Pons (tissue), 1 donor: ENCODE measurements around the gene CFAP299.
"Not testable (repeated sequence)": the region's sequence is repeated elsewhere in the genome, so short reads cannot be mapped to it uniquely, and the experiment has no call there.

ENCODE experiments used
- DNase-seq: peaks from one replicate; pipeline ENCODE4 v3.0.0-alpha.2; 2016; ENCODE audit warnings: low spot score

Gene CFAP299

DNA sequence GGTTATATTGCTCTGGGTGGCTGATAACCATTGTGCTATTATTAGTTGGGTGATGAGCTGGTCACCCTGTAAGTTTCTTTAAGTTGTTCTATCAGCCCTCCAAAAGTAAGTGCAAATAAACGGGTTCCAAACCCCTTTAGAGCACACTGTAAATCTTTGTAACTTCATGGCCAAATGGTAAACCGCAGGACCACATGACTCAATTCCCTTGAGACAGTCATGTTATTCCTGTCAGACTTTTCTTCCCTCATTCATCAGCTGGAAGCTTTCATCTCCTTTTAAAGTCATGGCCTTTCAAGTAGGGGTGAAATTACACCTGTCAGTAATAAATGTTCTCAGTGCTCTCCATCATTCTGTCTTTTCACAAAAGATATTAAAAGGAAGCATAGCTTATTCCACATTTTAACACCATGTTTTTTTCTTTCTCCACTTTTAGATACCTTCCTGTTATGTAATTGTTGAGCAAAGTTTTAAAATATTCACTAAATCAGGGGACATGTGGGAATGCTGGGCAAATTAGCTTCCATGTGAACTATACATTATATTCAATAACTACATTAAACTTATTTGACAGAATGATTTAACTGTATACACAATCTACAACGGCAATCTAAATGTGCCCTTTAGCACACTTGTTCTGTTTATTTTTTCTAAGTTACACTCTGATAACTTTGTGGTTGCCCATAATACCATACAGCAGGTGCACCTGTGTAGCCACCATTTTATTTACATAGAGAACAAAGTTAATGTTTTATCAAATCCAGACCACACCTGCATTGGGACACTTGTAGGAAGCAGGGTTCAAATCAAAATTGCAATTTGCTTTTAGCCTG, 275.5 kb downstream of the CFAP299 start:
- DNase-seq = no peak

DNA sequence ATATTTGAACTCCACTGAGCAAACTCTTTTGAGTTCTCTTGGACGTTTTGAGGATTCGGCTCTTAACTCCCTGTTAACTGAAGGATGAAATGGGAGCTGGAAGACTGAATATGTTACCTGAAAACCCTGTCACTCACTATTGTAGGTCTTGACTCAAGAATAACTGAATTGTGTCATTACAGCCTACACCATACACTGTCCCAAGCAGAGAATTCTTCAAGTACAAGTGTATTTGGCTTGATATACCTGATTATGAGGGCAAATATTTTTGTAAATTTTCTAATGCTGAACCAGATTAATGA, 276.1 kb downstream of the CFAP299 start:
- DNase-seq = no peak

DNA sequence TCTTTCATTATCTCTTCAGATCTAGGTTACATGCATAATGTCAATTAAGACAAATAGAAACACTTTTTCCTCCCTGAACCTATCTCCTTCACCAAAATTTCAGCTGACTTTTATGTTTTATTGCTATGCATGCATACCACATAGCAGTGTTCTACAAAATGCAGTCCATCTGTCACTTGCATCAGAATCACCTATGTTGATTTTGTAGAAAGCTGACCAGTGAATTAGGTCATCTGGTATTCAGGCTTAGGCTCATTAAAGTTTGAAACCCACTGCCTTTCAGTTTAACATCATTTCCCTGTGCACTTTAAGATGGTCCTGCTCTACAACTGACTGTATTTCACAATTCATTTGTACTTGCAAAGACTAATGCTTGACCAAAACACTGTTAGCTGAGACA, 277.9 kb downstream of the CFAP299 start:
- no peak for DNase-seq

DNA sequence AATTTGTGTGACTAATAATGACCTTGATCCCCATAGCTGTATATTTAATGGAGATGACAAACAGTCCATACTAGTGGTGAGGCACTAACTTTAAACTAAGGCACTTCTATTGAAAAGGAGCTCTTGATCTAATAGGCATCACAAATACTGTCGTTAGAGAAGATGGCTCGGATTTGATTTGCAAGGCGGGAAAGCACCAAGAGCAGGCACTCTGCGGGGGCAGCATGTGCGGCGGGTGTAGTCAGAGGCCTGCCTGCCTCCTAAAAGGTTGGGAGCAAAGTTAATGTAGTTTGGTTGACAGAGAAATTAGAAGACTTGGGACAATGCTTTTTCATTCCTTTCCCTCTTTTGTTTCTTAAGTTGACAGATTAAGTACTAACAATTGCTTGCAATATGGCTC, 278.8 kb downstream of the CFAP299 start:
- no peak for DNase-seq

DNA sequence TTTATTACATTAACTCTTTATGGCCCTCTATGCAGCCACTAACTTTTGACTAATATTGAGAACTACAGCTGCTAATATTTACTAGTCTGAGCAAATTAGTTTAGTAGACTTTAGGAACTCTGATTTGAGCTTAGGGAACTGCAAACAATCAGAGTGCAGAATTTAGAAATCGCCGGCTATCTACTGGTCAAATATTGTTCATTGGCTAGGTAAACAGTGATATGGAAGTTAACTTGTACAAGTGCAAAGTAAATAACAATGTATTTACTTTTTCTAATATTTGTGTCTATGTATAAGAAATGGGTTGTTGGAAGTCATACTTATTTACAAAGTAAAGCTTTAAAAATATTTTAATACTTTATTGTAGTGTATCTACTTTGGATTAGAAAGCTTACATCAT, 279.6 kb downstream of the CFAP299 start:
- DNase-seq = no peak

DNA sequence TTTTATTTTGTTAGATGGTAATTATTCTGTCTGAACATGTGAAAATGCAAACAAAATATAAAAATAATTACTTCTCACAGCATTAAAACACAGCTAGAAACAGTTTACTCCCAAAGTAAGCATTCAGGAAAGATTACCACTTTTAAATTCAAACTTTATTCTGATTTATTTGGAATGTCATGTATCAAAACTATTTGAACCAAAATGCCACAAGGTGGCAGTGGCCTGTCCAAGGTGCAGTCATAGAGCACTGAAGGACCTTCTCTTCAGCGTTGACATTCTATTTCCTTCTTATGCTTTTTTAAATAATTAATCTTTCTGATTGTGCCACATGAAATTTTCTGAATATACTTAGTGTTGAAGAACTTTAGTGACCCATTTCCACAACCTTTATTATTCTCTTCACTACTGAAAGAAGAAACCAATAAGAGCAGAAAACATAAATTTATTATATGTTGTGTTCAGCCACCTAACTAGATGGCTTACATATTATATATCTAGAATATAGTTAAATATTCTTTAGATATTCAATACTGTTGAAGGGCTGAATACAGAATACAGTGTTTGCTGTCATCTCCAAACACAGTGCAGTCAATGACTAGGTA, 283.6 kb downstream of the CFAP299 start:
- no peak for DNase-seq

DNA sequence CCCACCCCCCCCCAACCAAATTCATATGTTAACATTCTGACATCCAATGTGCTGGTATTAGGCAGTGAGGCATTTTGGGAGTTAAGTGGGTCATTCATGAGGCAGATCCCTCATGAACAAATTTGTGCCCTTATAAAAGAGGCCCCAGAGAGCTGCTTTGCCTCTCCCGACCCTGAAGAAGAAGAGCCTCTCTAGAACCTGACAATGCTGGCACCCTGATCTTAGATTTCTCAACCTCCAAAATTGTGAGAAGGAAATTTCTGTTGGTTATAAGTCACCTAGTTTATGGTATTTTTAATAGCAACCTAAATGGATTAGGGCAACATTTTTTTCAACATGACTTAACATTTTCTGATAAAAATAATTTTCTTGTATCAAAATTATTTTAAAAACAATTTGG, 296.3 kb downstream of the CFAP299 start:
- no peak for DNase-seq

DNA sequence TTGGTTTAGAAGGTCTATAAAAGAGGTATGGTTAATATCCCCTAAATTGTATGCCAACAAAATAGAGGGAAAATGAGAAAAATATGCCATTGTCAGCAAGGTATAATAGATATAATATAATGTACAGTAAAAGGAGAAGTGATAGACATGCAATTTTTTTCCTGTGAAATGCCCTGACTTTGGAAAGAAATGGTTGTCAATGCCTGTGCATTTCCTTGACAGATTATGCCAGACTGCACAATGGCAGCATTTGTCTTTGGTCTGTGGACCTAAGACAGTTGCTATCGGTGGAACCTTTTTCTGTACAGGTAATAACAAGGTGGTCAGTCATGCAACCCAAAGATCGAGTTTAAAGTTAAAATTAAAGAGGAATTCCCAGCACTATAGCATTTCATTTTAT, 301.7 kb downstream of the CFAP299 start:
- no peak for DNase-seq

DNA sequence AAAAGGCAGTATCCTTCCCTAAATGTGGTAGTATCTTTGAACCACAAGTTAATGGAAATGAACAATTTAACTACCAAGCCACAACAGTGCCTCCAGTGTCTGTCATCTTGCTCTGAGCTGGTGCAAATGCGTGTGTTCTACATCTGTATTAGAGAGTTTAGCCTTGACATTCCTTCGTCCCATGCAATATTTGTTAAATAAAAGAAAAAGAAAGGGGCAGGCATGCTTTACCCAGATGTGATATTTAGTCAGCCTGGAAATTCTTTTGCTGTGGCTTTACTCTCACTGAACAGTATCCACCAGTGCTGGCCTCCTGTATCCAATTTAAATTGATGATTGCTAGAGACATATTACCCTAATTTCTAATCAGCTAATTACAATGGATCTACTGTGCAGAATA, 310.5 kb downstream of the CFAP299 start:
- DNase-seq = no peak

DNA sequence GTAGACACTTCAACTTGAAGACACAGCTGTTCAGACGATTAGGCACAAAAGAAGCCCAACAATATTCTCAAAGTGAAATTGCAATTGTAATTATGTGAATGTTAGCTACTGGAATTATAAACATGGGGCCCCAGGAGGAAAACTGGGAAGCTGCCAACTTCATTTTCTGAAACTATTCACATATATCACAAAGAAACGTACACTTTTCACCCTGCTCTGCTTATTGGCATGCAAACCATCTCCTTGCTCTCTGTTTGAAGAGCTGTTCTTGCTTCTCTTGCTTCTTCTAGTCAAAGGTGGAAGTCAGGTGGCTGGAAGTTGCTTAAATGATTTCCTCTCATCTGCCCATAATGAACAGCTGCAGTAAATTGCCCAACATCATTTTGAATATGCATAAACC, 320.1 kb downstream of the CFAP299 start:
- no peak for DNase-seq

DNA sequence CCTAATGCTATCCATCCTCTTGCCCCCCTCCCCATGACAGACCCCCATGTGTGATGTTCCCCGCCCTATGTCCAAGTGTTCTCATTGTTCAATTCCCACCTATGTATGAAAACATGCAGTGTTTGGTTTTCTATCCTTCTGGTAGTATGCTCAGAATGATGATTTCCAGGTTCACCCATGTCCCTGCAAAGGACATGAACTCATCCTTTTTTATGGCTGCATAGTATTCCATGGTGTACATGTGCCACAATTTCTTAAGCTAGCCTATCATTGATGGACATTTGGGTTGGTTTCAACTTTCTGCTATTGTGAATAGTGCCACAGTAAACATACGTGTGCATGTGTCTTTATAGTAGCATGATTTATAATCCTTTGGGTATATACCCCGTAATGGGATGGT, 334.6 kb downstream of the CFAP299 start:
- not testable (repeated sequence) for DNase-seq

DNA sequence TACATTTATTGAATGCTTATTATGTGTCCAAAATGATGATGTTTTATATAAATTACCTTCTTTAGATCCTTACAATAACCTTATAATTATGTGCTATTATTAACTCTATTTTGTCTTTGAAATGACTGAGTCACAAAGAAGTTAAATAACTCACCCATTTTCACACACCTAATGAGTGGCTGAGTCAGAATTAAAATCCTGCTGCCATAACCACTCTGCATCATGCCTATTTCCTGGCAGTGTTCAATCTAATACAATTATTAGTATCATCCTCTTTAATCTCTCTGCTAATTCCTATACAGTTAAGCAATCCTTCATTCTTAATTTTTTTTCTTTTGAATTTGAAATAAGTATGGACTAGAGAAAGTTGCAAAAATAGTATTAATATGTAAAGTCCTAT, 342.9 kb downstream of the CFAP299 start:
- DNase-seq = no peak

DNA sequence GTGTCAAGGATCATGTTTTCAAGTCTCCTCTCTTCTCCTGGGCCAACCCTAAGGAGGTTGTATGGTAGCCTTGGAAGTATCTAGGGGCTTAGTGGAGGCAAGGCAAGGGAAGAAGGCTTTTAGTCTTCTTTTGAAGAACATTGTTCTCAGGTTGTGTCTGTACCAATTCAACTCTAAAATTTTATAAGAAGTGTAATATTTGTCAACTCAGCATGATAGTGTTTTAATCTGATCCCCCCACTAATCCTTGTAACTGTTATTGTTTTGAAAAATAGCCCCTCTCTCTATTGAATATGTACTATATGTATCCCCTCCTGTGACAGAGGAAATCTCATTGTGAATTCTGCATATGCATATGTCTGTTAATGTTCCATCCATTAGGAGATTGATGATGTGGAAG, 345.4 kb downstream of the CFAP299 start:
- no peak for DNase-seq

DNA sequence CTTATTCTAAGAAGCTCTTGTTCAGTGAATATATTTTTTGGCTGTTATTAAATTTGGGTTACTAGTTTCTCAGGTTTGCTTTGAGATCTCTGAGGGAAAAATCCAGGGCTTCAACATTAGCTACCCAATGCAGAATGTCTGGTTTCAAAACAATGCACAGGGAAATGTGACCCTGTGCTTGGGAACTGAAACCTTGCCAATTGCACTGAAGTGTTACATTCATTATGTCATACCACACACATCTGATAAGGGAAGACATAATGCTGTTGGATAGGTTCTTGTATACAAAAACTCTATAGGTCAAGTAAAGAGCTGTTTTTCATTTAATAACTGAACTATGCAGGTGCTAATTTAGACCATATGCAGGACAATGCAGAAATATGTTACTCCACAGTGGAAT, 349.7 kb downstream of the CFAP299 start:
- no peak for DNase-seq

DNA sequence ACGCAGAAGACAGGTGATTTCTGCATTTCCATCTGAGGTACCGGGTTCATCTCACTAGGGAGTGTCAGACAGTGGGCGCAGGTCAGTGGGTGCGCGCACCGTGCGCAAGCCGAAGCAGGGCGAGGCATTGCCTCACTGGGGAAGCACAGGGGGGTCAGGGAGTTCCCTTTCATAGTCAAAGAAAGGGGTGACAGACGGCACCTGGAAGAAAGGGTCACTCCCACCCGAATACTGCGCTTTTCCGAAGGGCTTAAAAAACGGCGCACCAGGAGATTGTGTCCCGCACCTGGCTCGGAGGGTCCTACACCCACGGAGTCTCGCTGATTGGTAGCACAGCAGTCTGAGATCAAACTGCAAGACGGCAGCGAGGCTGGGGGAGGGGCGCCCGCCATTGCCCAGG, 352.2 kb downstream of the CFAP299 start:
- not testable (repeated sequence) for DNase-seq

DNA sequence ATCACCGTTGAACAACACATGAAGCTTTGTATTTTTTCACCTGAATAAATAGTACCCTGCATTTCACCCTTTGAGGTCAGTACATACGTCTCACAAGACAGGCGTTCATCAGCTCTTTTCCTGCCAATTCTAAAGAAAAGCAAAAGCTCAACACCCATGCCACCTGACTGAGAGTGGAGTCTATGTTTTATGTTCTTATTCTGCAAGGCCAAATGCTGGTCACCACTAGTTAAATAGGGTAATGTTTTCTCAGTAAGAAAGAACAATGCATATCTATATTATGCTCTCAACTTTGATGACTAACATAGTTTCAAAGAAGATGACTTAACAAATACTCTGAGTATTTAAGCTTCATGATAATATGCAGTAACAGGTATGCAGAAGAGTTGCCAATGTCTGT, 358.6 kb downstream of the CFAP299 start:
- no peak for DNase-seq

DNA sequence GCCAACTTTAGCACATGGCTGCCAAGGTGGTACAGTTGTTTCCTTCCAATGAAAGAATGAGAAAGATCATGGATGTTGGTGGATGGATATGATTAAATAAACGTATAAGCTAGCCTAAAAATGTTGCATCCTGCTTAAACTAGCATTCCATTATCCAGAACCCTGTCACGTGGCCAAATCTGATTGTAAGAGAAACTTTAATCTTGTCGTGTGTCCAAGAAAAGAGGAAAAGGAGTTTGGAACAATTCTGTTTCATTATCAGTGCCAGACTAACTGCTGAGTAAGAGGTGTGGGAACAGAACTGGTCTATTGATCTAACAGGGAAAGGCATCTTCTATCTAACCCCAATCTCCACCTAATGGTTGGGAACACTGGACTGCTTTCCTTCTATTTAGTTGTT, 369.8 kb downstream of the CFAP299 start:
- DNase-seq = no peak

DNA sequence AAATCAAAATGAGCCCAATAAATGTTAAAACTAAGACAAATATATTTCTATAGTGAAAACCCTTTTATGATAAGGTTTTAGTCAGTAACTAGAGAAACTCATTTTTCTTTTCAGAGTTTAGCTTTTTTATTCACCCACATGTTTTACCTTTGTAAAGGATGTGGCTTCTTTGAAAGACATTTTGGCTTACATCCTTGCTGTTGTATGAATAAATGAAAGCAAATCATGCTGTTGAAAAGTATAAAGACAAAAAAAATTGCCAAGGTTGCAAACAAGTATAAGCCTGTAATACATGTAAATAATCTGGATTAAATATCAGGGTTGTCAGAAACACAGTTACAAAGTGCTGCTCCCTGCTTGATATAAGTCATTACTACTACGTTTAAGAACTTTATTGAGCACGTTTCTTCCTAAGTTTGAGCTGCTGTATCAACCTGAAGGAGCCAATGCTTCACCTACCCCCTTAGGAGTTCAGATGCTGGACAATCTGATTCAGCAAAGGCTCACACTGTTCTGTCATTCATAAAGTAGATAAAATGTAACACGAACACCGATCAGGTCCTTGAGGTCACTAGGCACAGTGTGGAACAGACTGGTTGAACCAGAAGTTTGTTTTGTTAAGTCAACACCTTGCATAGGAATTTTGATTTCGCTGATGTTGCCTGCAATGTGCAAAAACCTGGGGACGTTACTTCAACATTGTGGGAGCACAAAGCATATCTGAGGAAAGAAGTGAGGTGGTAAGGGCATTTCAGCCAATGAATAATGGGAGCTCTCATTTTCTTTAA, 373.7 kb downstream of the CFAP299 start:
- no peak for DNase-seq

DNA sequence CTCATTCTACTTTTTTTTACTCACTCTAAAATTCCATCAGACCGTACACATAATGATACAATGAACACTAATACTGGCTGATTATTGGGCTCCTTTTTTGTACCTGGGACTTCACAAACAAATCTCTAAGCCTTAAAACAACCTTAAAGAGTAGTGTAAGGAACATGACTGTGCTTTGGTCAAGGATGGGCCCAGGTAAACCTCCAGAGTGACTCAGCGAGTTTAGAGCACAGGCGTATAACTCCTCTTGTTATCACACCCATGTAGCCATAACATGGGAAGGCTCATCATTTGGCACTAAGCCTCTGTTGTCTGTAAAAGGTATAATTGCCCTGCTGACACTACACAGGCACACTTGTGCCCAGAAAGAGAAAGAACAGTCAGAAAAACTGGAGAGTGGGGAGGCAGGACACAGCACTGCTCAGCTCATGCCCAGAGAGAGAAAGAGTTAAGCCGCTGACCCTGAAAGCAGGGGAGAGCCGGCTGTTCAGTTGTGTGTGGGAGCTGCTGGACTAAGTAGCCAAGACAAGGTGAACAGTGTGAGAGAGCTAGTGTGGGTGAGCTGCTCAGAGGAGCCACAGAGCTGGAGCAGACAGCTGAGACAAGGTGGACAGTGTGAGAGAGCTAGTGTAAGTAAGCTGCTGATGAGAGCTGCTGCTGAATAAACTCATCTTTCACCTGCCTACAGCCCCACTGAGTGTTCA, 375.4 kb downstream of the CFAP299 start:
- no peak for DNase-seq

DNA sequence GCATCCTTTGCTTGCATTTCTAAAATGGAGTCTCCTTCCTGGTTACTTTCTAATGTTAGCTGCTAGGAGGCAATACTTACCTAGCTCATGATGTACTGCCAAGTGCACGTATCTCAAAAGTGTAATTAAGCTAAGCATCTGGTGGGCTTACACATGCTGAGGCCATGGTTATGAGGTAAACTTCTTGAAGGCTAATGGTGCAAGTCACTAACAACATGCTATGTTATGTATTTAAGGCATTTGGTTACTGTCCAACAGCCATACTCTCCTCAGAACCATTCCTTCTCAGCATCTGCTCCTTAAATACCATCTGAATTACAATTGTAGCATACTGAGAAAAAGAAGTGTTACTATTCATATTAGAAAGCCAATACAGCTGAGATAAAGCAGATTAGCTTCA, 376.4 kb downstream of the CFAP299 start:
- DNase-seq = no peak

DNA sequence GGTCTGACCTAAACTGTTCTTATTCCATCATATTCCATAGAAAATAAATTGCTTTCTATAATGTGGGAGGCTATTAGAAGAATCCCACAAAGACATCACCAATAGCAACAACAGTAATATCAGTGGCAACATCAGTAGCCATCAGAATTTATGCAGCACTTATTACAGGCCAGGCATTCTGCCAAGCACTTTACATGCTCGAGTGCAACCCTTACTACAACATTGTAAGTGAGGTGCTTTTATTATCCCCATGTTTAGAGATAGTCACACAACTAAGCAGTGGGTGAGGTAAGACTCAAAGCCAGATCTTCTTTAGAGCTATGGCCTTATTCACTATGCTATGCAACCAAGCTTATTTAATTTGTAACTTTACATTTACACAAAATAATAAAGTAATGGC, 377.9 kb downstream of the CFAP299 start:
- DNase-seq = no peak

DNA sequence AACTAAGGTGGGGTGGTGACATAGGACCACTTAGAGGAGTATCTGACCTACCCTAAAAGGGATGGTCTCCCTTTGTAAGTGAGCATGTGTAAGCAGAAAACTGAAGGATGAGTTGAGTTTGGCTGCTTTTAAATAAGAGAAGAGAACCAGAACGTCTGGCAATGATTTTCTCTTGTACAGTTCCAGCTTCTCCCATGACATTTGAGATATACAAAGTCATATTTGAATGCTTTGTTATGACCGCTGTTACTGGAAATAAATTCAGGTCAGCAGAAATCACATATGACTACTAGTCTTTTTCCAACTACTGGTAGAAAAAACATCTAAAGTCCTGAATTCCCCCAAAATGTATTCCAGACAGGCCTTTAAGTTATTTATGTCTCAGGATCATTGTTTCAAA, 381.7 kb downstream of the CFAP299 start:
- DNase-seq = no peak

DNA sequence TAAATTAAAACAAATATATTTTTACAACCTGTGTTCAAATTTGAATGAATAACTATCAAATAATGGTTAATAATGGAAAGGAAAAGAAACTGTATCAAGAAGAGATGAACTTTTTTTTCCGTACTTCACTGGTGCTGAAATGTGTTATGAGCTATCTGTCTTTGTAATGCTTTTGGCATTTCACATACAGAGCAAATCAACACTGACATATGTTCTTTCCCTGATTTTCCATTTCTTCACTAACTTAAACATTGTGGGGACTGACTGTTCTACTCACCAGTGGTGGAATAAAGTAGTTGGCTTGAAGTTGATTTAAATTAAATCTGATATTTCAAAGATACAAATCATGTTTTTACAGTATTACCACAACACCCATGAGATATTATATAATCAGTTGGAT, 390.9 kb downstream of the CFAP299 start:
- DNase-seq = no peak
